Stimulated activated CD8-positive, alpha-beta memory T cell treated with anti-CD3 and anti-CD28 coated beads, Interleukin-4, amount 100 ng/mL, for 1 hour (primary cell): Measurements from ENCODE around the gene CDC42BPB.
"Not testable (repeated sequence)": the region's sequence is repeated elsewhere in the genome, so short reads cannot be mapped to it uniquely, and the experiment has no call there.

Experiments used
- DNase-seq, 2 donors: peaks; one replicate each; pipeline ENCODE4 v3.0.0-alpha.2; 2020; ENCODE audit warnings: low read depth in 2 of 2, low spot score in 1 of 2

Gene CDC42BPB

GRCh38 chr14:102902086-102902485 lies 155.3 kb downstream of the CDC42BPB start:
- DNase-seq, result no peak

- no peak for DNase-seq
These were observed 155.7 kb downstream of the CDC42BPB start for GRCh38 chr14:102901633-102902032.

- DNase-seq, result no peak
These were observed 156.4 kb downstream of the CDC42BPB start for GRCh38 chr14:102900631-102901571.

- DNase-seq, result no peak
These were observed 157.8 kb downstream of the CDC42BPB start for GRCh38 chr14:102899516-102899900.

- DNase-seq, result no peak
These were observed 158.4 kb downstream of the CDC42BPB start for GRCh38 chr14:102898776-102899515.

GRCh38 chr14:102898298-102898697 lies 159.1 kb downstream of the CDC42BPB start:
- no peak for DNase-seq

- no peak for DNase-seq
These were observed 159.9 kb downstream of the CDC42BPB start for GRCh38 chr14:102897299-102898027.

- not testable (repeated sequence) for DNase-seq
These were observed 160.6 kb downstream of the CDC42BPB start for GRCh38 chr14:102896735-102897134.

GRCh38 chr14:102893452-102893851 lies 163.9 kb downstream of the CDC42BPB start:
- no peak for DNase-seq

- DNase-seq, result no peak
These were observed 164.7 kb downstream of the CDC42BPB start for GRCh38 chr14:102892651-102893050.

GRCh38 chr14:102891556-102891955 lies 165.8 kb downstream of the CDC42BPB start:
- no peak for DNase-seq

GRCh38 chr14:102891111-102891510 lies 166.2 kb downstream of the CDC42BPB start:
- DNase-seq, result no peak

- no peak for DNase-seq
These were observed 167.7 kb downstream of the CDC42BPB start for GRCh38 chr14:102889615-102890014.

GRCh38 chr14:102888748-102889147 lies 168.6 kb downstream of the CDC42BPB start:
- DNase-seq, result no peak

GRCh38 chr14:102885737-102886447 lies 171.5 kb downstream of the CDC42BPB start:
- no peak for DNase-seq

- DNase-seq, result no peak
These were observed 173.8 kb downstream of the CDC42BPB start for GRCh38 chr14:102883554-102883953.

- no peak for DNase-seq
These were observed 174.2 kb downstream of the CDC42BPB start for GRCh38 chr14:102883089-102883541.
